Liver (tissue), 3 donors: ENCODE results near the gene SPATA16.

Experiments used
- ATF3 ChIP-seq: IDR thresholded peaks from 2 replicates; pipeline ENCODE4 v1.6.1; 2016; ENCODE audit warnings: antibody characterized with exemption
- CTCF ChIP-seq: fragments of 150-350 bp; IDR thresholded peaks from 2 replicates; pipeline ENCODE4 v1.5.1; 2017; ENCODE audit warnings: improper control_type of control experiment, low read depth, low read length; ENCODE audit not compliant: missing input control
- donor health status: healthy.
- donor health status: healthy.

GRCh38 chr3:173090492-173090891 is 50.5 kb downstream of the SPATA16 start:
- no peak for TF ChIP-seq CTCF
- no peak for TF ChIP-seq ATF3
